ENCODE measurements around the gene FAM163B.

Gene FAM163B

DNA sequence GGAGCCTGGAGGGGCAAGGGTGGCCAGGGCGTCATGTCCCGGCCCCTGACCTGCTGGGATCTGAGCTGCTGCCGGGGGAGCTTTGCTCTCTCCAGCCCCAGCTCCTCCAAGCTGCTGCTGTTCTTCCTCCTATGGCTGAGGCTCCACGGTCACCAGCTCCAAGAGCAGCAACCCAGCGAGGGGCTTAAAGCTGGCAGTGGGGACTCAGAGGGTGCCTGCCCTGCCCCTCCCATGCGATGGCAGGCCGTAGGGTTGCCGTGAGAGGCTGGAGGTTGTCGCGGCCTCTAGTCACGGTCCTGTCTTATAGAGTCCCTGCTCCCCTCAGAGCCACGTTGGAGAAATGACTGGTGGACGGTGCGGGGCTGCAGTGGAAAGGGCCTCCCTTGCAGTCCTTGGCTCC, 46.5 kb upstream of the FAM163B start:
- TF ChIP-seq SPI1 (IDR thresholded peaks at IDR 0.05; ENCODE audit: borderline replicate concordance, low read depth) (no peak), GABPA (IDR thresholded peaks at IDR 0.05; ENCODE audit: low read depth) (no peak)
- TF ChIP-seq, protein P1, sequence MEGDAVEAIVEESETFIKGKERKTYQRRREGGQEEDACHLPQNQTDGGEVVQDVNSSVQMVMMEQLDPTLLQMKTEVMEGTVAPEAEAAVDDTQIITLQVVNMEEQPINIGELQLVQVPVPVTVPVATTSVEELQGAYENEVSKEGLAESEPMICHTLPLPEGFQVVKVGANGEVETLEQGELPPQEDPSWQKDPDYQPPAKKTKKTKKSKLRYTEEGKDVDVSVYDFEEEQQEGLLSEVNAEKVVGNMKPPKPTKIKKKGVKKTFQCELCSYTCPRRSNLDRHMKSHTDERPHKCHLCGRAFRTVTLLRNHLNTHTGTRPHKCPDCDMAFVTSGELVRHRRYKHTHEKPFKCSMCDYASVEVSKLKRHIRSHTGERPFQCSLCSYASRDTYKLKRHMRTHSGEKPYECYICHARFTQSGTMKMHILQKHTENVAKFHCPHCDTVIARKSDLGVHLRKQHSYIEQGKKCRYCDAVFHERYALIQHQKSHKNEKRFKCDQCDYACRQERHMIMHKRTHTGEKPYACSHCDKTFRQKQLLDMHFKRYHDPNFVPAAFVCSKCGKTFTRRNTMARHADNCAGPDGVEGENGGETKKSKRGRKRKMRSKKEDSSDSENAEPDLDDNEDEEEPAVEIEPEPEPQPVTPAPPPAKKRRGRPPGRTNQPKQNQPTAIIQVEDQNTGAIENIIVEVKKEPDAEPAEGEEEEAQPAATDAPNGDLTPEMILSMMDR (IDR thresholded peaks at IDR 0.05; ENCODE audit: insufficient read depth, low read length), result no peak
- TF ChIP-seq, protein P2, sequence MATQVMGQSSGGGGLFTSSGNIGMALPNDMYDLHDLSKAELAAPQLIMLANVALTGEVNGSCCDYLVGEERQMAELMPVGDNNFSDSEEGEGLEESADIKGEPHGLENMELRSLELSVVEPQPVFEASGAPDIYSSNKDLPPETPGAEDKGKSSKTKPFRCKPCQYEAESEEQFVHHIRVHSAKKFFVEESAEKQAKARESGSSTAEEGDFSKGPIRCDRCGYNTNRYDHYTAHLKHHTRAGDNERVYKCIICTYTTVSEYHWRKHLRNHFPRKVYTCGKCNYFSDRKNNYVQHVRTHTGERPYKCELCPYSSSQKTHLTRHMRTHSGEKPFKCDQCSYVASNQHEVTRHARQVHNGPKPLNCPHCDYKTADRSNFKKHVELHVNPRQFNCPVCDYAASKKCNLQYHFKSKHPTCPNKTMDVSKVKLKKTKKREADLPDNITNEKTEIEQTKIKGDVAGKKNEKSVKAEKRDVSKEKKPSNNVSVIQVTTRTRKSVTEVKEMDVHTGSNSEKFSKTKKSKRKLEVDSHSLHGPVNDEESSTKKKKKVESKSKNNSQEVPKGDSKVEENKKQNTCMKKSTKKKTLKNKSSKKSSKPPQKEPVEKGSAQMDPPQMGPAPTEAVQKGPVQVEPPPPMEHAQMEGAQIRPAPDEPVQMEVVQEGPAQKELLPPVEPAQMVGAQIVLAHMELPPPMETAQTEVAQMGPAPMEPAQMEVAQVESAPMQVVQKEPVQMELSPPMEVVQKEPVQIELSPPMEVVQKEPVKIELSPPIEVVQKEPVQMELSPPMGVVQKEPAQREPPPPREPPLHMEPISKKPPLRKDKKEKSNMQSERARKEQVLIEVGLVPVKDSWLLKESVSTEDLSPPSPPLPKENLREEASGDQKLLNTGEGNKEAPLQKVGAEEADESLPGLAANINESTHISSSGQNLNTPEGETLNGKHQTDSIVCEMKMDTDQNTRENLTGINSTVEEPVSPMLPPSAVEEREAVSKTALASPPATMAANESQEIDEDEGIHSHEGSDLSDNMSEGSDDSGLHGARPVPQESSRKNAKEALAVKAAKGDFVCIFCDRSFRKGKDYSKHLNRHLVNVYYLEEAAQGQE (IDR thresholded peaks at IDR 0.05; ENCODE audit: insufficient replicate concordance, low read depth), result no peak
- Histone ChIP-seq H3K4me3 (replicated peaks; ENCODE audit: insufficient read depth, low read length) (no peak overlapping the region), H3K27ac (replicated peaks) (no peak overlapping the region), H3K27me3 (ENCODE audit: insufficient read depth, poor library complexity, severe bottlenecking) (peaks cover 23% of the 10 kb centered on the region)
- no peak for DNase-seq (ENCODE audit: low read depth in 1 of 2, low spot score in 1 of 2)

DNA sequence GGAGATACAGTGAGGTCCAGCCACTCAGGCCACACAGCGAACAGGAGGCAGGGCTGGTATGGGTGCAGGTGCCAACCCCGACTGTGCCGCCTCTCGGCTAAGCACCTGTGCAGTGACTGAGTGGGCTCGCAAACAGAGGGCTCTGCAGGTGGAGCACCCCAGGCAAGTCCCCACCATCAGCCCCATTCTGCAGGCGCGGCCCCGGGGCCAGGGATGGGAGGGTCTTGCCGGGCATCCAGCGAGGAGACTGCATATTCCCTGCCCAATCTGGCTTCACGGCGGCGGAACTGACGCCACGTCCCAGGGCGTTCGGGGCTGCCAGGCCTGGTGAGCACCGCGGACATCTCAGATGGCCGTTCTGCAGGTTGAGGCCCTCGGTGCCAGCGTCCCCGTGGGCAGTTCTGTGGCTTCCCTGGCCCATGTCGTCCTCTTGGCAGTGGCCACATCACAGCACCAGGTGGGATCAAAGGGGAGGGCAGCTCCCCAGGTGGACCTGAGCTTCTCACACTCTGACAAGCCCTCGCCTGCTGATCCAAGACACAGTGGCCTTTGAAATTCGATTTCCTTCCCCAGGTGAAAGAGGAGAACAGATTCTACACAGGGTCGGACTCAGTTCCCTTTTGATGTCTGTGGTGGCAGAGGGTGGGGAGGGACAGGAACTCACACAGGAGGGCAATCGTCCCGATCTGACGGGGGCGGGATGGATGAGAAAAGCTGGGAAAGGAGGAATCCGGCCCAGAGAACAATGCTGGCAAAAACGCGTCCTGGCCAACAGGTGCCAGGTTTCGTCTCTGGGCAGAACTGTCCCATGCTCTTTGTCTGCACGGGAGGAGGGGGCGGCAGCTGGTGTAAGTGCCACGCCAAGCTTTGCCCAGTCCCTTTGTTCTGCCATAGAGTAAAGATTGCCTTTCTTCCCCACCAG, 45.8 kb upstream of the FAM163B start:
- Histone ChIP-seq H3K27ac (replicated peaks) (no peak overlapping the region), H3K27me3 (ENCODE audit: insufficient read depth, poor library complexity, severe bottlenecking) (peaks cover 20% of the 10 kb centered on the region), H3K4me3 (replicated peaks; ENCODE audit: insufficient read depth, low read length) (no peak overlapping the region)
- TF ChIP-seq POLR2AphosphoS5 (IDR thresholded peaks at IDR 0.05; ENCODE audit: low read depth) (no peak), SPI1 (IDR thresholded peaks at IDR 0.05; ENCODE audit: borderline replicate concordance, low read depth) (no peak)
- no peak for DNase-seq (ENCODE audit: low read depth in 1 of 2, low spot score in 1 of 2)

DNA sequence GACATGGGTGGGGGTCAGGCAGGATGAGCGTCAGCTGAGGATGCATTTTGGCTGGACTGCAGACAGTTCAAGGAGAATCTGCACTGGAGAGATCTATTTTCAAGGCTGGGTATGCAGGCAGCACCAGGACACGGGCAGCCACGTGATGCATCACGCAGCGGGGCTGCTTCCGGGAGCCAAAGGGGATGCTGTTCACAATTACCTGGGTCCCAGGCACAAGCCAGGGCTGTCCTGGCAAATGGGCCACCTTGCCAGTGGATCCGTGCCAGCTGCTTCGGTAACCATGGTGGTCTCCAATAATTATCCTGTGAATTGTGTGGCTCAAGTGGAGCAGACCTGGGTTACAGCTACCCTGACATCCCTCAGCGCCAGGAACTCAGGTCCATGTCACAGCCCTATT, 44.4 kb upstream of the FAM163B start:
- Histone ChIP-seq H3K27ac (replicated peaks) (no peak overlapping the region), H3K27me3 (ENCODE audit: insufficient read depth, poor library complexity, severe bottlenecking) (peaks cover 9% of the 10 kb centered on the region), H3K4me3 (replicated peaks; ENCODE audit: insufficient read depth, low read length) (no peak overlapping the region)
- TF ChIP-seq POLR2AphosphoS5 (IDR thresholded peaks at IDR 0.05; ENCODE audit: low read depth) (no peak), GABPA (IDR thresholded peaks at IDR 0.05; ENCODE audit: low read depth) (no peak), SPI1 (IDR thresholded peaks at IDR 0.05; ENCODE audit: borderline replicate concordance, low read depth) (no peak)
- TF ChIP-seq, protein P2 (IDR thresholded peaks at IDR 0.05; ENCODE audit: insufficient replicate concordance, low read depth), result no peak
- TF ChIP-seq, protein P1 (IDR thresholded peaks at IDR 0.05; ENCODE audit: insufficient read depth, low read length), result no peak
- no peak for DNase-seq (ENCODE audit: low read depth in 1 of 2, low spot score in 1 of 2)

DNA sequence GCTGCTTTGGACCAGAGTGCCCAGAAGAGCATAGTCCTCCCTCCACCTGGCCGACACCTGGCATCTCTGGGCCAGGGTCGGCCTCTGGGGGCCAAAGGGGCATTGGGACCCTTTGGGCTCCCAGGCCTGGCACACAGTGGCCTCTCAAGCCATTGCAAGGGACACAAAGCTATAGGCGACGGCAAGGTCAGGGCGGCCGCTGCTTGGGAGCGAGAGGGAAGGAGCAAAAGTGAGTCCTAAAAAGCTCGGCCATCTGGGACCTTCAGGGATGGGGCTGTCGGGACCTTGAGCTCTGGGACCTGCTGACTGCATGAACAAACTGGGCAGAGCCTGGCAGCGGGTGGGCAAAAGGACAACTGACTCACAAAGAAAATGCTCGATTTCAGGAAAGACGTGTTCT, 40.8 kb upstream of the FAM163B start:
- Histone ChIP-seq H3K4me3 (replicated peaks; ENCODE audit: insufficient read depth, low read length) (no peak overlapping the region), H3K27me3 (ENCODE audit: insufficient read depth, poor library complexity, severe bottlenecking) (no peaks in the 10 kb centered on the region), H3K27ac (replicated peaks) (no peak overlapping the region)
- no peak for TF ChIP-seq POLR2AphosphoS5 (IDR thresholded peaks at IDR 0.05; ENCODE audit: low read depth)
- TF ChIP-seq, protein P2 (IDR thresholded peaks at IDR 0.05; ENCODE audit: insufficient replicate concordance, low read depth), result no peak
- no peak for TF ChIP-seq GABPA (IDR thresholded peaks at IDR 0.05; ENCODE audit: low read depth)
- TF ChIP-seq SPI1 (IDR thresholded peaks at IDR 0.05; ENCODE audit: borderline replicate concordance, low read depth), result no peak
- TF ChIP-seq, protein P1 (IDR thresholded peaks at IDR 0.05; ENCODE audit: insufficient read depth, low read length), result no peak
- no peak for DNase-seq (ENCODE audit: low read depth in 1 of 2, low spot score in 1 of 2)
